A673 (cell line): ENCODE data around the gene TCF12. TPM values are rescaled to one million over a fixed set of nuclear protein-coding genes. Genes with fewer than 3 reads are reported as not detected.

Experiments
- BruUV-seq: library from RNA; stranded (reverse); fragments of 400-500 nt; replicated peaks from 2 replicates; lab custom pipeline; 2021; lab: Mats Ljungman, UMichigan
- CTCF ChIA-PET: fragments of 300-600 bp; sonication (Branson Sonifier 250); formaldehyde crosslinking; loops from one replicate; lab custom pipeline; 2022; ENCODE audit warnings: antibody characterized with exemption; lab: Charles Lee
- POLR2A ChIA-PET: fragments of 300-600 bp; sonication (Branson Sonifier 250); formaldehyde crosslinking; loops from one replicate; lab custom pipeline; 2022; ENCODE audit warnings: antibody characterized with exemption; ENCODE audit not compliant: low non-redundant PET; lab: Charles Lee
- DNase-seq: peaks from one replicate; pipeline ENCODE4 v3.0.0-alpha.2; 2015; ENCODE audit warnings: low spot score
- H3K27ac ChIP-seq: fragments of 200-600 bp; sonication (generic); 2 replicates; pipeline ENCODE4 v1.5.1; 2016; ENCODE audit warnings: mixed run types, low read depth, mild to moderate bottlenecking, mixed read lengths, antibody characterized with exemption, low read length; ENCODE audit not compliant: poor library complexity, severe bottlenecking
- H3K27me3 ChIP-seq: fragments of 200-600 bp; sonication (generic); replicated peaks from 2 replicates; pipeline ENCODE4 v1.6.1; 2017; ENCODE audit warnings: mixed run types, low read depth, mild to moderate bottlenecking, mixed read lengths, antibody characterized with exemption, low read length; ENCODE audit not compliant: insufficient read depth, poor library complexity
- H3K36me3 ChIP-seq: fragments of 200-600 bp; sonication (generic); 2 replicates; pipeline ENCODE4 v1.6.1; 2016; ENCODE audit warnings: mixed run types, mild to moderate bottlenecking, mixed read lengths, antibody characterized with exemption, low read length; ENCODE audit not compliant: insufficient read depth, poor library complexity, severe bottlenecking
- H3K4me1 ChIP-seq: fragments of 200-600 bp; sonication (generic); 2 replicates; pipeline ENCODE4 v1.6.1; 2017; ENCODE audit warnings: mixed run types, mild to moderate bottlenecking, mixed read lengths, antibody characterized with exemption, low read length; ENCODE audit not compliant: insufficient read depth, poor library complexity, severe bottlenecking
- H3K4me3 ChIP-seq: fragments of 200-600 bp; sonication (generic); 2 replicates; pipeline ENCODE4 v1.5.1; 2016; ENCODE audit warnings: low read depth, mixed run types, mild to moderate bottlenecking, mixed read lengths, low read length; ENCODE audit not compliant: poor library complexity, severe bottlenecking
- H3K9me3 ChIP-seq: fragments of 200-600 bp; sonication (generic); 2 replicates; pipeline ENCODE4 v1.6.1; 2016; ENCODE audit warnings: mixed run types, low read depth, mild to moderate bottlenecking, mixed read lengths, antibody characterized with exemption, low read length; ENCODE audit not compliant: poor library complexity, severe bottlenecking
- CTCF ChIP-seq: fragments of 300-800, 200-600 bp; sonication (generic); conservative IDR thresholded peaks from 2 replicates; pipeline ENCODE4 v1.5.1; 2017; ENCODE audit warnings: low read depth, mild to moderate bottlenecking, antibody characterized with exemption, low read length, moderate library complexity, mixed read lengths
- EZH2 ChIP-seq: fragments of 200-600 bp; sonication (generic); IDR thresholded peaks from 2 replicates; pipeline ENCODE4 v1.6.1; 2017; ENCODE audit warnings: borderline replicate concordance, low read depth, mild to moderate bottlenecking, mixed read lengths, antibody characterized with exemption, low read length; ENCODE audit not compliant: poor library complexity, severe bottlenecking
- intact Hi-C: fragments of 100-400 bp; cut with micrococcal nuclease; formaldehyde crosslinking; loops from one replicate; pipeline ENCODE4 v1.10.0; 2022; ENCODE audit not compliant: unreplicated experiment
- total RNA-seq: library from RNA; stranded (reverse); gene quantifications from 2 replicates; pipeline ENCODE4 v1.2.3, GENCODE V29; 2021

The TCF12 gene
- total RNA-seq, 1 experiment from 2014 or later = 351 TPM

GRCh38 chr15:57165992-57166391, 247.5 kb downstream of the TCF12 start:
- no peak overlapping the region for H3K27ac ChIP-seq
- TF ChIP-seq CTCF = no peak
- TF ChIP-seq EZH2 = no peak
- intact Hi-C loops = no loop called here
- no peak overlapping the region for H3K4me3 ChIP-seq
- DNase-seq = no peak
- POLR2A ChIA-PET = no interaction called here
- H3K4me1 ChIP-seq = peaks cover 8% of the 10 kb centered on the region
- H3K9me3 ChIP-seq = no peaks in the 10 kb centered on the region
- H3K27me3 ChIP-seq = no peaks in the 10 kb centered on the region
- CTCF ChIA-PET = no interaction called here
- H3K36me3 ChIP-seq = peaks cover 4% of the 10 kb centered on the region
- no TSS peak for BruUV-seq

GRCh38 chr15:57167821-57168395, 249.5 kb downstream of the TCF12 start:
- no TSS peak for BruUV-seq
- H3K4me1 ChIP-seq = peaks cover 12% of the 10 kb centered on the region
- ChIA-PET POLR2A (interaction anchor here (0.5 kb wide), 1 partner anchor 1094 kb away, joined by 4 read pairs; no protein-coding TSS in a partner anchor), CTCF (no interaction called here)
- no peak for DNase-seq
- TF ChIP-seq CTCF = no peak
- TF ChIP-seq EZH2 = no peak
- no peak overlapping the region for H3K4me3 ChIP-seq
- intact Hi-C loops = no loop called here
- H3K27ac ChIP-seq = no peak overlapping the region
- H3K27me3 ChIP-seq = no peaks in the 10 kb centered on the region
- H3K9me3 ChIP-seq = no peaks in the 10 kb centered on the region
- H3K36me3 ChIP-seq = peaks cover 4% of the 10 kb centered on the region

- BruUV-seq = no TSS peak
- H3K27ac ChIP-seq = no peak overlapping the region
- no peaks in the 10 kb centered on the region for H3K27me3 ChIP-seq
- H3K4me3 ChIP-seq = no peak overlapping the region
- TF ChIP-seq EZH2 (no peak), CTCF (no peak)
- POLR2A ChIA-PET = no interaction called here
- peaks cover 12% of the 10 kb centered on the region for H3K4me1 ChIP-seq
- H3K9me3 ChIP-seq = no peaks in the 10 kb centered on the region
- peaks cover 4% of the 10 kb centered on the region for H3K36me3 ChIP-seq
- CTCF ChIA-PET = no interaction called here
- intact Hi-C loops = no loop called here
- DNase-seq = no peak
Observed at GRCh38 chr15:57169643-57170042, 251.2 kb downstream of the TCF12 start.
